H1 (cell line): ENCODE results near the gene CCDC192. TPM values are rescaled to one million over a fixed set of nuclear protein-coding genes. Genes with fewer than 3 reads are reported as not detected.

Source experiments
- CTCF ChIA-PET: fragments of 300-600 bp; sonication (Branson Sonifier 250); formaldehyde crosslinking; loops from one replicate; lab custom pipeline; 2021; ENCODE audit not compliant: partially characterized antibody; lab: Charles Lee
- POLR2A ChIA-PET: fragments of 300-600 bp; sonication (Branson Sonifier 250); formaldehyde crosslinking; loops from one replicate; lab custom pipeline; 2021; ENCODE audit warnings: inconsistent platforms; ENCODE audit not compliant: partially characterized antibody; lab: Charles Lee
- DNase-seq, 2 experiments: peaks; one replicate each; pipeline versions ENCODE4 v3.0.0 to v3.0.0-alpha.2; 2010 to 2022; ENCODE audit warnings: low spot score in 2 of 2, low read depth in 1 of 2, mixed read lengths in 1 of 2
- FAIRE-seq: peaks from 2 replicates; lab custom pipeline; 2011; peaks lifted over from hg19 to GRCh38; lab: Jason Lieb, UNC
- H2AFZ ChIP-seq: 2 replicates; pipeline ENCODE4 v1.8.1; 2012; ENCODE audit warnings: low read length, inconsistent platforms
- H2AK5ac ChIP-seq: 2 replicates; pipeline ENCODE4 v1.6.1; 2013; ENCODE audit warnings: low read depth, low read length
- H2BK120ac ChIP-seq: replicated peaks from 2 replicates; pipeline ENCODE3; 2013; ENCODE audit warnings: low read depth, low read length, inconsistent platforms
- H2BK12ac ChIP-seq: 2 replicates; pipeline ENCODE4 v1.6.1; 2013; ENCODE audit warnings: low read depth, low read length
- H2BK15ac ChIP-seq: 2 replicates; pipeline ENCODE4 v1.6.1; 2013; ENCODE audit warnings: low read length
- H2BK20ac ChIP-seq: 2 replicates; pipeline ENCODE4 v1.6.1; 2013; ENCODE audit warnings: low read length
- H2BK5ac ChIP-seq: 2 replicates; pipeline ENCODE4 v1.6.1; 2013; ENCODE audit warnings: low read depth, low read length
- H3K14ac ChIP-seq: 2 replicates; pipeline ENCODE4 v1.6.1; 2013; ENCODE audit warnings: inconsistent platforms; ENCODE audit not compliant: insufficient read length
- H3K18ac ChIP-seq: 2 replicates; pipeline ENCODE4 v1.6.1; 2013; ENCODE audit warnings: low read length; ENCODE audit errors: extremely low read depth
- H3K23ac ChIP-seq: 2 replicates; pipeline ENCODE4 v1.6.1; 2013; ENCODE audit warnings: inconsistent platforms; ENCODE audit not compliant: insufficient read length
- H3K23me2 ChIP-seq: 2 replicates; pipeline ENCODE4 v1.6.1; 2013; ENCODE audit warnings: low read depth, low read length
- H3K27ac ChIP-seq: 2 replicates; pipeline ENCODE4 v1.6.1; 2011; ENCODE audit warnings: low read depth, low read length, inconsistent platforms
- H3K27me3 ChIP-seq, 4 experiments: replicated peaks in 1 of 4; 1 replicate in 1 of 4; 2 replicates in 3 of 4; pipeline versions ENCODE4 v1.6.1 to v1.8.1; 2011 to 2013; ENCODE audit warnings: low read length in 3 of 4, mild to moderate bottlenecking in 3 of 4, inconsistent platforms in 2 of 4, mixed read lengths in 2 of 4, moderate library complexity in 1 of 4; ENCODE audit not compliant: control insufficient read depth in 3 of 4, insufficient read depth in 3 of 4; ENCODE audit errors: extremely low read depth in 1 of 4
- H3K36me3 ChIP-seq, 4 experiments: 2 replicates each; pipeline versions ENCODE4 v1.6.1 to v1.8.1; 2011 to 2013; ENCODE audit warnings: mild to moderate bottlenecking in 4 of 4, low read length in 3 of 4, moderate library complexity in 2 of 4, control low read depth in 1 of 4, inconsistent platforms in 1 of 4; ENCODE audit not compliant: insufficient read depth in 4 of 4, control insufficient read depth in 2 of 4
- H3K4ac ChIP-seq: replicated peaks from 2 replicates; pipeline ENCODE3; 2013; ENCODE audit warnings: low read length, low read depth, mixed read lengths, inconsistent platforms; ENCODE audit not compliant: insufficient read length
- H3K4me1 ChIP-seq, 4 experiments: replicated peaks in 1 of 4; 1 replicate in 1 of 4; 2 replicates in 3 of 4; pipeline versions ENCODE4 v1.6.1 to v1.8.1; 2011 to 2013; ENCODE audit warnings: low read length in 3 of 4, inconsistent platforms in 2 of 4, mixed read lengths in 1 of 4; ENCODE audit not compliant: insufficient read depth in 4 of 4, control insufficient read depth in 3 of 4
- H3K4me2 ChIP-seq, 2 experiments: 2 replicates each; pipeline versions ENCODE4 v1.6.1 to v1.8.1; 2011 to 2013; ENCODE audit warnings: low read depth in 2 of 2, low read length in 2 of 2, control low read depth in 1 of 2, inconsistent platforms in 1 of 2, mild to moderate bottlenecking in 1 of 2; ENCODE audit not compliant: insufficient read depth in 1 of 2
- H3K4me3 ChIP-seq, 4 experiments: fragments of 200-600, 300-600 bp in 1 of 4; sonication (generic), shearing (Covaris generic), sonication (Bioruptor Twin) in 1 of 4; 2 replicates each; pipeline versions ENCODE4 v1.5.1 to v1.8.1; 2011 to 2016; ENCODE audit warnings: low read length in 4 of 4, low read depth in 3 of 4, control low read depth in 2 of 4, inconsistent platforms in 2 of 4, mild to moderate bottlenecking in 2 of 4, mixed read lengths in 1 of 4, moderate library complexity in 1 of 4; ENCODE audit not compliant: insufficient read depth in 2 of 4; ENCODE audit errors: extremely low read depth in 1 of 4
- H3K56ac ChIP-seq: replicated peaks from 2 replicates; pipeline ENCODE3; 2013; ENCODE audit warnings: low read depth, mild to moderate bottlenecking, mixed read lengths, low read length, inconsistent platforms; ENCODE audit not compliant: insufficient read length
- H3K79me1 ChIP-seq: 2 replicates; pipeline ENCODE4 v1.6.1; 2013; ENCODE audit warnings: low read depth, low read length, control low read depth
- H3K79me2 ChIP-seq, 2 experiments: 2 replicates each; pipeline versions ENCODE4 v1.6.1 to v1.8.1; 2012 to 2013; ENCODE audit warnings: low read length in 2 of 2, mild to moderate bottlenecking in 2 of 2, inconsistent platforms in 1 of 2; ENCODE audit not compliant: insufficient read depth in 2 of 2, control insufficient read depth in 1 of 2
- H3K9ac ChIP-seq, 4 experiments: replicated peaks in 1 of 4; 1 replicate in 1 of 4; 2 replicates in 3 of 4; pipeline versions ENCODE4 v1.6.1 to v1.8.1; 2011 to 2013; ENCODE audit warnings: low read depth in 3 of 4, low read length in 3 of 4, control low read depth in 2 of 4, mild to moderate bottlenecking in 2 of 4, moderate library complexity in 2 of 4, inconsistent platforms in 1 of 4; ENCODE audit errors: extremely low read depth in 1 of 4
- H3K9me3 ChIP-seq, 2 experiments: 2 replicates each; pipeline versions ENCODE4 v1.6.1 to v1.8.1; 2012 to 2013; ENCODE audit warnings: mild to moderate bottlenecking in 2 of 2, moderate library complexity in 2 of 2, control low read depth in 1 of 2, inconsistent platforms in 1 of 2, low read depth in 1 of 2, low read length in 1 of 2, mixed read lengths in 1 of 2; ENCODE audit not compliant: insufficient read depth in 2 of 2
- H4K20me1 ChIP-seq, 2 experiments: replicated peaks in 1 of 2; 2 replicates each; pipeline versions ENCODE3 to v1.8.1; 2011 to 2013; ENCODE audit warnings: inconsistent platforms in 2 of 2, low read length in 2 of 2, mild to moderate bottlenecking in 1 of 2; ENCODE audit not compliant: insufficient read depth in 2 of 2, control insufficient read depth in 1 of 2
- H4K5ac ChIP-seq: 2 replicates; pipeline ENCODE4 v1.6.1; 2013; ENCODE audit warnings: low read length, low read depth, mixed read lengths, inconsistent platforms; ENCODE audit not compliant: insufficient read length
- H4K8ac ChIP-seq: 2 replicates; pipeline ENCODE4 v1.8.0; 2013; ENCODE audit warnings: mild to moderate bottlenecking, moderate library complexity, low read length, inconsistent platforms; ENCODE audit not compliant: insufficient read depth; ENCODE audit errors: extremely low read depth
- H4K91ac ChIP-seq: replicated peaks from 2 replicates; pipeline ENCODE3; 2013; ENCODE audit warnings: low read length, mixed read lengths, inconsistent platforms; ENCODE audit not compliant: insufficient read length
- CHD1 ChIP-seq: IDR thresholded peaks from 2 replicates; pipeline ENCODE4 v1.6.1; 2012; ENCODE audit warnings: low read depth, low read length, improper control_type of control experiment
- SAP30 ChIP-seq: fragments of 300-600 bp; sonication (generic); IDR thresholded peaks from 2 replicates; pipeline ENCODE4 v1.7.1; 2012; ENCODE audit warnings: low read length, moderate library complexity, mild to moderate bottlenecking, inconsistent platforms; ENCODE audit not compliant: insufficient read depth, insufficient replicate concordance
- SP1 ChIP-seq: IDR thresholded peaks from 2 replicates; pipeline ENCODE4 v1.6.1; 2011; ENCODE audit warnings: low read depth, low read length
- USF2 ChIP-seq: IDR thresholded peaks from 2 replicates; pipeline ENCODE4 v1.6.1; 2011; ENCODE audit warnings: low read length, improper control_type of control experiment
- YY1 ChIP-seq: IDR thresholded peaks from 2 replicates; pipeline ENCODE4 v1.6.1; 2011; ENCODE audit warnings: low read depth, mild to moderate bottlenecking, low read length
- WGBS, 2 experiments: shearing (Covaris generic) in 1 of 2; methylation state at CpG; one replicate each; pipeline versions ENCODE4 v1.1.6 to v1.1.7; 2013 to 2015; ENCODE audit warnings: low lambda C conversion rate in 2 of 2, mixed read lengths in 2 of 2, inconsistent platforms in 1 of 2, low coverage in 1 of 2, missing lambda C conversion rate in 1 of 2; ENCODE audit not compliant: insufficient replicate concordance in 2 of 2, insufficient coverage in 1 of 2, insufficient read length in 1 of 2; ENCODE audit errors: extremely low coverage in 1 of 2, missing lambda C conversion rate in 1 of 2; 5-methylcytosine and 5-hydroxymethylcytosine counted together
- polyA plus RNA-seq, 7 experiments: library from polyadenylated mRNA; depleted of rRNA in 3 of 7; stranded (reverse) in 5 of 7; unstranded in 2 of 7; fragments of >200 nt in 5 of 7; fragments of 200-250 nt in 2 of 7; gene quantifications; 1 replicate in 5 of 7; 2 replicates in 1 of 7; 4 replicates in 1 of 7; pipeline versions ENCODE4 v1.2.1 to v1.2.3, GENCODE V29; 2011 to 2013; ENCODE audit warnings: missing spikeins in 2 of 7, mixed read lengths in 2 of 7
- total RNA-seq: library from RNA; stranded (reverse); fragmentation: NEBNext Ultra II Directional; extraction: Animal tissue kit (Norgen Biotek cat#: 25700); gene quantifications from 2 replicates; pipeline ENCODE4 v1.2.1, GENCODE V29; 2021

The CCDC192 gene
- total and polyA plus RNA-seq, 2 of the 8 experiments (the other 6 are each of a cell fraction or from before 2014, with no cell fraction given): 0.61 TPM; not detected in 1

GRCh38 chr5:127684726-127685467, 18.3 kb upstream of the CCDC192 start:
- Histone ChIP-seq H3K4me2 (no peak overlapping the region), H3K4me1 (no peaks in the 10 kb centered on the region), H3K9me3 (no peaks in the 10 kb centered on the region), H2AK5ac (no peak overlapping the region), H3K79me1 (no peaks in the 10 kb centered on the region), H3K4ac (no peak overlapping the region), H2BK15ac (no peak overlapping the region), H3K4me3 (no peak overlapping the region), H3K36me3 (no peaks in the 10 kb centered on the region), H2BK5ac (no peak overlapping the region), H2BK20ac (no peak overlapping the region), H4K5ac (no peak overlapping the region), H3K18ac (no peak overlapping the region), H3K9ac (no peak overlapping the region), H4K91ac (no peak overlapping the region), H4K20me1 (no peaks in the 10 kb centered on the region), H2AFZ (no peak overlapping the region), H3K27ac (no peak overlapping the region), H3K23me2 (no peaks in the 10 kb centered on the region), H3K27me3 (no peaks in the 10 kb centered on the region), H4K8ac (no peak overlapping the region), H2BK12ac (no peak overlapping the region), H3K79me2 (no peaks in the 10 kb centered on the region), H3K56ac (no peak overlapping the region), H2BK120ac (no peak overlapping the region), H3K23ac (no peak overlapping the region), H3K14ac (no peak overlapping the region)
- no peak for DNase-seq
- TF ChIP-seq CHD1 (no peak), SAP30 (no peak), YY1 (no peak), SP1 (no peak), USF2 (no peak)
- POLR2A ChIA-PET: no interaction called here
- 86% methylated on average over 6 of the region's 6 CpGs; no CpG with 5 or more reads in 1 of the 2 experiments for WGBS, 2 experiments
- CTCF ChIA-PET: interaction anchor here (1.0 kb wide), 1 partner anchor 11 kb away, joined by 3 read pairs; no protein-coding TSS in a partner anchor
- FAIRE-seq: no peak
